Measurements from ENCODE around the gene TOGARAM2. TPM values are rescaled to one million over a fixed set of nuclear protein-coding genes. Genes with fewer than 3 reads are reported as not detected.

Gene TOGARAM2
- total and polyA plus RNA-seq, 10 of the 15 experiments (the other 5 are each of a cell fraction or from before 2014, with no cell fraction given): 0.01 to 0.06 (median 0.03) TPM; not detected in 7

- 79% methylated on average over 10 of the region's 10 CpGs for WGBS (ENCODE audit: insufficient coverage, insufficient replicate concordance, low lambda C conversion rate, missing lambda C conversion rate)
- FAIRE-seq (no peak), ATAC-seq (no peak), DNase-seq (ENCODE audit: low read depth, low spot score) (no peak)
- Histone ChIP-seq H4K20me1 (ENCODE audit: control insufficient read depth, insufficient read depth) (no peaks in the 10 kb centered on the region), H3K4me2 (ENCODE audit: control insufficient read depth, insufficient read depth) (no peak overlapping the region), H3K79me2 (ENCODE audit: control insufficient read depth, insufficient read depth, low read length) (no peaks in the 10 kb centered on the region), H3K4me1 (ENCODE audit: control insufficient read depth, insufficient read depth, low read length) (no peaks in the 10 kb centered on the region), H3K27ac (ENCODE audit: control insufficient read depth, insufficient read depth) (no peak overlapping the region), H3K36me3 (ENCODE audit: control insufficient read depth in 2 of 2, insufficient read depth in 2 of 2, low read length in 1 of 2) (no peaks in the 10 kb centered on the region), H2AFZ (ENCODE audit: control insufficient read depth, low read depth, low read length) (no peak overlapping the region), H3K9me3 (replicated peaks; ENCODE audit: control insufficient read depth, insufficient read depth, low read length) (no peaks in the 10 kb centered on the region), H3K9ac (ENCODE audit: control insufficient read depth, insufficient read depth, low read length) (no peak overlapping the region), H3K27me3 (replicated peaks in 1 of 2; ENCODE audit: control insufficient read depth in 2 of 2, insufficient read depth in 2 of 2, low read length in 1 of 2) (no peaks in the 10 kb centered on the region; a peak in 1 of 4 replicates), H3K4me3 (no peak overlapping the region)
- ChIA-PET SMC1A (ENCODE audit: uncharacterized antibody, unreplicated experiment) (no interaction called here), POLR2A (no interaction called here), CTCF (interaction anchor here (0.7 kb wide), 1 partner anchor 359 kb away, joined by 3 read pairs; no protein-coding TSS in a partner anchor), RAD21 (ENCODE audit: unreplicated experiment) (interaction anchor here (0.7 kb wide), 1 partner anchor 399 kb away, joined by 3 read pairs; no protein-coding TSS in a partner anchor)
- intact Hi-C loops (cut with micrococcal nuclease; ENCODE audit: unreplicated experiment) (no loop called here), in situ Hi-C loops (cut with MboI) (no loop called here)
- BruUV-seq (replicated peaks): no TSS peak
- TF ChIP-seq E4F1 (IDR thresholded peaks at IDR 0.05; ENCODE audit: borderline replicate concordance, partially characterized antibody) (no peak), TCF12 (IDR thresholded peaks at IDR 0.05; ENCODE audit: low read depth, low read length) (no peak), ZNF622 (IDR thresholded peaks at IDR 0.05) (no peak), RB1 (IDR thresholded peaks at IDR 0.05; ENCODE audit: borderline replicate concordance) (no peak), KDM1A (IDR thresholded peaks at IDR 0.05; ENCODE audit: borderline replicate concordance) (no peak)
Observed at GRCh38 chr2:28994074-28994473, 13.0 kb downstream of the TOGARAM2 start.

GRCh38 chr2:28994679-28995078 lies 13.6 kb downstream of the TOGARAM2 start:
- H3K4me3 ChIP-seq: no peak overlapping the region
- H3K27ac ChIP-seq (ENCODE audit: control insufficient read depth, insufficient read depth): no peak overlapping the region
- in situ Hi-C loops (cut with MboI): no loop called here
- POLR2A ChIA-PET: no interaction called here
- H4K20me1 ChIP-seq (ENCODE audit: control insufficient read depth, insufficient read depth): no peaks in the 10 kb centered on the region
- 55% methylated on average over 7 of the region's 7 CpGs for WGBS (ENCODE audit: insufficient coverage, insufficient replicate concordance, low lambda C conversion rate, missing lambda C conversion rate)
- TF ChIP-seq MEF2A (IDR thresholded peaks at IDR 0.05; ENCODE audit: insufficient read depth, low read depth, low read length): no peak
- TF ChIP-seq IKZF2 (IDR thresholded peaks at IDR 0.05): no peak
- TF ChIP-seq FOS (IDR thresholded peaks at IDR 0.05; ENCODE audit: borderline replicate concordance, extremely low read depth, insufficient read length): no peak
- TF ChIP-seq ZZZ3 (IDR thresholded peaks at IDR 0.05; ENCODE audit: control insufficient read depth, insufficient read length, low read depth): no peak
- no peak for TF ChIP-seq MLLT1 (IDR thresholded peaks at IDR 0.05)
- no peaks in the 10 kb centered on the region for H3K36me3 ChIP-seq (ENCODE audit: control insufficient read depth in 2 of 2, insufficient read depth in 2 of 2, low read length in 1 of 2)
- FAIRE-seq (no peak), DNase-seq (ENCODE audit: low read depth, low spot score) (no peak), ATAC-seq (no peak)
- H2AFZ ChIP-seq (ENCODE audit: control insufficient read depth, low read depth, low read length): no peak overlapping the region
- H3K4me1 ChIP-seq (ENCODE audit: control insufficient read depth, insufficient read depth, low read length): no peaks in the 10 kb centered on the region
- CTCF ChIA-PET: no interaction called here
- no peaks in the 10 kb centered on the region; a peak in 1 of 4 replicates for H3K27me3 ChIP-seq (replicated peaks in 1 of 2; ENCODE audit: control insufficient read depth in 2 of 2, insufficient read depth in 2 of 2, low read length in 1 of 2)
- H3K9ac ChIP-seq (ENCODE audit: control insufficient read depth, insufficient read depth, low read length): no peak overlapping the region
- BruUV-seq (replicated peaks): no TSS peak
- H3K9me3 ChIP-seq (replicated peaks; ENCODE audit: control insufficient read depth, insufficient read depth, low read length): no peaks in the 10 kb centered on the region
- no peaks in the 10 kb centered on the region for H3K79me2 ChIP-seq (ENCODE audit: control insufficient read depth, insufficient read depth, low read length)
- H3K4me2 ChIP-seq (ENCODE audit: control insufficient read depth, insufficient read depth): no peak overlapping the region
- SMC1A ChIA-PET (ENCODE audit: uncharacterized antibody, unreplicated experiment): no interaction called here
- RAD21 ChIA-PET (ENCODE audit: unreplicated experiment): no interaction called here
- intact Hi-C loops (cut with micrococcal nuclease; ENCODE audit: unreplicated experiment): no loop called here
